NT2/D1 (cell line): Measurements from ENCODE around the gene GPR63.

ENCODE experiments used
- DNase-seq: peaks from one replicate; pipeline ENCODE4 v3.0.0-alpha.2; 2011; ENCODE audit warnings: low read depth, low spot score
- H3K27me3 ChIP-seq: 2 replicates; pipeline ENCODE4 v1.6.0; 2011; ENCODE audit warnings: mild to moderate bottlenecking; ENCODE audit not compliant: insufficient read length, insufficient read depth
- H3K36me3 ChIP-seq: 2 replicates; pipeline ENCODE4 v1.6.1; 2011; ENCODE audit warnings: mild to moderate bottlenecking, low read length, mixed read lengths; ENCODE audit not compliant: insufficient read depth, insufficient read length
- H3K4me1 ChIP-seq: 2 replicates; pipeline ENCODE4 v1.5.1; 2011; ENCODE audit not compliant: insufficient read depth, insufficient read length
- H3K4me3 ChIP-seq: 2 replicates; pipeline ENCODE4 v1.5.1; 2011; ENCODE audit warnings: low read depth; ENCODE audit not compliant: insufficient read length
- H3K9ac ChIP-seq: 2 replicates; pipeline ENCODE4 v1.6.0; 2011; ENCODE audit warnings: low read depth; ENCODE audit not compliant: insufficient read length
- H3K9me3 ChIP-seq: 2 replicates; pipeline ENCODE4 v1.5.1; 2011; ENCODE audit warnings: mild to moderate bottlenecking, low read length; ENCODE audit not compliant: insufficient read depth
- SUZ12 ChIP-seq: IDR thresholded peaks from 2 replicates; pipeline ENCODE4 v1.6.1; 2011; ENCODE audit not compliant: insufficient read length, insufficient read depth; ENCODE audit errors: extremely low read depth
- YY1 ChIP-seq: IDR thresholded peaks from 2 replicates; pipeline ENCODE4 v1.6.1; 2011; ENCODE audit not compliant: insufficient read length, insufficient read depth
- ZNF274 ChIP-seq: IDR thresholded peaks from 2 replicates; pipeline ENCODE4 v1.6.1; 2011; ENCODE audit warnings: mild to moderate bottlenecking, low read depth, low read length

GPR63 gene

DNA sequence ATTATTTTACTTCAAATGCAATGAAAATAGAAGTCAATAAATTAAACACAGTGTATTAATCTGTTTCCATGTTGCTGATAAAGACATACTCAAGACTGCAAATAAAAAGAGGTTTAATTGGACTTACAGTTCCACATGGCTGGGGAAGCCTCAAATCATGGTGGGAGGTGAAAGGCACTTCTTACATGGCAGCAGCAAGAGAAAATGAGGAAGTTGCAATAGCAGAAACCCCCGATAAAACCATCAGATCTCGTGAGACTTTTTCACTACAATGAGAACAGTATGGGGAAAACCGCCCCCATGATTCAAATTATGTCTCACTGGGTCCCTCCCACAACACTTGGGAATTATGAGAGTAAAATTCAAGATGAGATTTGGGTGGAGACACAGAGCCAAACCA is 82.2 kb downstream of the GPR63 start:
- Histone ChIP-seq H3K4me1 (no peaks in the 10 kb centered on the region), H3K36me3 (no peaks in the 10 kb centered on the region), H3K27me3 (no peaks in the 10 kb centered on the region), H3K9me3 (no peaks in the 10 kb centered on the region), H3K4me3 (no peak overlapping the region), H3K9ac (no peak overlapping the region)
- no peak for DNase-seq
- TF ChIP-seq ZNF274 (no peak), YY1 (no peak), SUZ12 (no peak)

- TF ChIP-seq SUZ12 = no peak
- TF ChIP-seq ZNF274 = no peak
- no peak for TF ChIP-seq YY1
- DNase-seq = no peak
- Histone ChIP-seq H3K36me3 (no peaks in the 10 kb centered on the region), H3K9me3 (no peaks in the 10 kb centered on the region), H3K4me1 (no peaks in the 10 kb centered on the region), H3K9ac (no peak overlapping the region), H3K4me3 (no peak overlapping the region), H3K27me3 (no peaks in the 10 kb centered on the region)
Measured at GRCh38 chr6:96749891-96750290, 87.4 kb downstream of the GPR63 start.
